Activated naive CD8-positive, alpha-beta T cell (primary cell): ENCODE results near the gene MARK3.

ENCODE experiments used
- H3K27ac Mint-ChIP-seq: one replicate; pipeline ENCODE4 v1.8.0; 2021; ENCODE audit warnings: mixed read lengths
- H3K27me3 Mint-ChIP-seq: one replicate; pipeline ENCODE4 v1.8.0; 2021; ENCODE audit warnings: mixed read lengths
- H3K36me3 Mint-ChIP-seq: one replicate; pipeline ENCODE4 v1.8.0; 2021; ENCODE audit warnings: mixed read lengths
- H3K4me1 Mint-ChIP-seq: one replicate; pipeline ENCODE4 v1.8.0; 2021; ENCODE audit warnings: low read depth, mixed read lengths
- H3K4me3 Mint-ChIP-seq: one replicate; pipeline ENCODE4 v1.8.0; 2021; ENCODE audit warnings: mild to moderate bottlenecking, mixed read lengths
- H3K9me3 Mint-ChIP-seq: one replicate; pipeline ENCODE4 v1.8.0; 2021; ENCODE audit warnings: low read depth, mixed read lengths

Gene MARK3

DNA sequence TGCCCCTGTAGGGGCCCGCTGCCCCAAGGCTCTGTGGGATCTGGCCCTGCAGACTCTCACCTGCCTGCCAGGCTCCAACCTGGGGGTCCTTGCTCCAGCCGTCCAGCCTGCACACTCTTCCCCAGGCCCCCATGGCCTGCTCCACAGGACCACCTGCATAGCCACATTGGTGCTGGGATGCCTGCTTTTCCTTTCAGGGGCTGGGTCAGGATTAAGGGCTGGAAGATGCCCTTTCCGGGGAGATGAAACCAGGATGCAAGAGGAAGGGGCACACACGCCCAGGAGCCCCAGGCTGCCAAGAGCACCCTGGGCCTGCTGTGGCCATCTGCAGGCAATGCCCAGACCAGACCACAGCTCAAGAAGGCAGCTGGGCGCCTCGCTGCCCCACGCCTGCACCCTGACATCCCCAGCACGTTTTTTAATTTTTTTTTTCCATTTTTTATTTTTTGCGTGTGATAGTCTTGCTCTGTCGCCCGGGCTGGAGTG is 162.3 kb downstream of the MARK3 start:
- Mint-ChIP-seq H3K4me1 (peaks cover 1% of the 10 kb centered on the region), H3K9me3 (no peaks in the 10 kb centered on the region), H3K4me3 (no peak overlapping the region), H3K27me3 (no peaks in the 10 kb centered on the region), H3K36me3 (no peaks in the 10 kb centered on the region), H3K27ac (no peak overlapping the region)

DNA sequence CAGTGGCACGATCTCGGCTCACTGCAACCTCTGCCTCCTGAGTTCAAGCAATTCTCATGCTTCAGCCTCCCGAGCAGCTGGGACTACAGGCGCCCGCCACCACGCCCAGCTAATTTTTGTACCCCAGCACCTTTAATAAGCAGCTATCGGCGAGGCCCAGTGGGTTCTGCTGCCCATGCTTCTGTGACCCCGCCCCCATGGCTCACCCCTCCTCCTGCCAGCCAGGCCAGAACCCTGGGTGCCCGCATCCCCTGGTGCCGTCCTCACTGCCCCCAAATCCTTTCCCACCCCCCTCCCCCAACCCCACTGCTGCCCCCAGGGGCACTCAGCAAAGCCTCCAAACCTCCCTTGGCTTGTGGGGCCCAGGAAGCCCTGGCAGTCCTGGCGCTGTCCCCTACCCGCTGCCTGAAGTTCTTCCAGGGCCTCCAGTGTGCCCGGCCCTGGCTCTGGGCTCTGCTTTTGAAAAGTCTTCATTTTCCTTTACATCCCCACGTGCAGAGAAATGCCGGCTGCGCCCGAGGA is 162.8 kb downstream of the MARK3 start:
- H3K27me3 Mint-ChIP-seq: no peaks in the 10 kb centered on the region
- H3K36me3 Mint-ChIP-seq: no peaks in the 10 kb centered on the region
- peaks cover 1% of the 10 kb centered on the region for H3K4me1 Mint-ChIP-seq
- no peaks in the 10 kb centered on the region for H3K9me3 Mint-ChIP-seq
- no peak overlapping the region for H3K27ac Mint-ChIP-seq
- no peak overlapping the region for H3K4me3 Mint-ChIP-seq

GRCh38 chr14:103548463-103549351 is 163.5 kb downstream of the MARK3 start:
- no peaks in the 10 kb centered on the region for H3K27me3 Mint-ChIP-seq
- H3K4me1 Mint-ChIP-seq: peaks cover 1% of the 10 kb centered on the region
- no peaks in the 10 kb centered on the region for H3K9me3 Mint-ChIP-seq
- H3K27ac Mint-ChIP-seq: no peak overlapping the region
- H3K4me3 Mint-ChIP-seq: no peak overlapping the region
- H3K36me3 Mint-ChIP-seq: no peaks in the 10 kb centered on the region

DNA sequence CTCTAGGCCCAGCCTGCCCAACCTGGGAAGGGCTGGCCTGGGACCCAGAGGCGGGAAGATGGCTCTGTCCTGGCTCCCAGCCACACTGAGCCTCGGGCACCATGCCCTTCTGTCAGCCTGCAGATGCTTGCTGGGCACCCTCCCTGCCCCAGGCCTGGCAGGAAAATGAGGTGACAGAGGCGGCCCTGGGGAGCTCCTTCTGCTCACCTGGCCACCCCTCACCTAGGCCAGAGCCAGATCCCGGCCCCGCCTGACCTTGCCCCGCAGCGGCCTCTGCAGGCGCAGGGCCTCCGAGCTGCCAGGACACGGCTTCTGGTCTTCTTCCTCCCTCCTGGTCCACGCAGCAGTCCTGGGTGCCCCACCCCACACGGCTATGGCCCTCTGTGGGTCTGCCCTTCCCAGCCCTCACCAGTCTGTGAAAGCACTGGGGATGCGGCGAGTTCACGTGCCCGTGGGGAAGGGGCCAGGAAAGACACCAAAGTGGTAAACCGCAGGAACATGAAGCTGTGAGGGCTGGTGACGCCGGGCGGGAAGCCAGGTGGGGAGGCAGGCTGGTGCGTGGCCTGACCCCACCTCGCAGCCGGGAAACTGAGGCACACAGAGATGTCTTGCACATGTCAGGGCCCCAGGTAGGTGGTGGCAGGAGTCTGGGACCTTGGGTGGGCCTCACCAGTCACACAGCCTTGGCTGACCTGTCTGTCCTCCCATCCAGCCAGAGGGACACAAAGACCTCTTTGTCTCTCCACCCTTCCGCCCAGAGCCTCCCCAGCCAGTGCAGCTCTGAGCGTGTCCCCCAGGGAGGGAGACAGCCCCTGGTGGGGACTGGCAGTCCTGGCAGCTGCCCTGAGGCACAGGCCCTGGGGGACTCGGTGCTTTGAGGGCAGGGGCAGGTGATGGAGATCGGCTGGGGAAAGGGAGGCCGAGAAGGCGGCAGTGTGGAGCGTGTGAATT is 164.4 kb downstream of the MARK3 start:
- no peaks in the 10 kb centered on the region for H3K27me3 Mint-ChIP-seq
- H3K27ac Mint-ChIP-seq: no peak overlapping the region
- H3K4me3 Mint-ChIP-seq: no peak overlapping the region
- peaks cover 1% of the 10 kb centered on the region for H3K4me1 Mint-ChIP-seq
- H3K9me3 Mint-ChIP-seq: no peaks in the 10 kb centered on the region
- H3K36me3 Mint-ChIP-seq: no peaks in the 10 kb centered on the region

DNA sequence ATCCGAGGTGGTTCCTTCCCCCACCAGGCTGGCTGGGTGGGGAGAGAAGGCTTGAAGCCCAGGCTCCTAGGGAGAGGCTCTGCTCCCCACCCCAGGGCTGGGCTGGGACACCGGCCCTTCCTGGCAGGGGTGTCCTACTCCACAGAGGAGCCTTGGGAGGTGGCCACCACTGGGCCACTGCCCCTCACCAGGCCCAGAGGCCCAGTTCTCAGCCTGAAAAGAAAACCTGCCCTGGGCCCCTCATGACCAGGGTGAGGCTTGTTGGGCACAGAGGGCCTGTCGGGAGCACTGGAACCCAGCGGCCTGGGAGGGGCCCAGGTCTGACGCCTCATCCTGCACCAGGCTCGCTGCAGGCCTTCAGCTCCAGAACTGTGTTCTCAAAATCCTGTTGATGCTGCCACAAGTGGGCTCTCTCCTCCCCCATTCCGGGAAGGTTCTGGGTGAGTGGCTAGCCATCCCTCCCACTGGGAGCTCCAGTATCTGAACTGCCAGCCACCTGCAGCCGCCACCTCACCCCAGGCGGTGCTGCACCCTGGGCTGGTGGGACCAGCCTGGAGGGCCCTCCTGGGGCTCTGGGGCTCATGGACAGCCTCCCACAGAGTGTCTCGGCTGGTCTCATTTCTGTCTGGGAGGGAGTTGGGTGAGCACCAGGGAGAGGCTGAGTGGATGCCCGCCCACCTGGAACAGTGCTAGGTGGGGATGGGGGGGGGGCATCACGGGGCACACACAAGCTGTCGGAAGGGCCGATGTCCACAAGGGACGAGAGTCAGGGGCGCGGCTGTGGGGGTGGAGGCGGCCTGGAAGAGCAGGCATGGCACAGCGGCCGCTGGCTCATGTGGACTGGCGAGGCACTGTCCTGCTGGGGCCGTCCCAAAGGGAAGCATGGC is 165.5 kb downstream of the MARK3 start:
- H3K9me3 Mint-ChIP-seq: no peaks in the 10 kb centered on the region
- H3K36me3 Mint-ChIP-seq: no peaks in the 10 kb centered on the region
- H3K27me3 Mint-ChIP-seq: no peaks in the 10 kb centered on the region
- no peak overlapping the region for H3K4me3 Mint-ChIP-seq
- no peak overlapping the region for H3K27ac Mint-ChIP-seq
- H3K4me1 Mint-ChIP-seq: peaks cover 5% of the 10 kb centered on the region

- H3K4me3 Mint-ChIP-seq: no peak overlapping the region
- H3K27me3 Mint-ChIP-seq: no peaks in the 10 kb centered on the region
- peaks cover 6% of the 10 kb centered on the region for H3K4me1 Mint-ChIP-seq
- H3K36me3 Mint-ChIP-seq: no peaks in the 10 kb centered on the region
- no peaks in the 10 kb centered on the region for H3K9me3 Mint-ChIP-seq
- no peak overlapping the region for H3K27ac Mint-ChIP-seq
Observed at GRCh38 chr14:103551338-103551762, 166.1 kb downstream of the MARK3 start.

- Mint-ChIP-seq H3K9me3 (no peaks in the 10 kb centered on the region), H3K4me3 (no peak overlapping the region), H3K36me3 (no peaks in the 10 kb centered on the region), H3K27me3 (no peaks in the 10 kb centered on the region), H3K4me1 (peaks cover 13% of the 10 kb centered on the region), H3K27ac (no peak overlapping the region)
Observed at GRCh38 chr14:103552011-103552845, 167.0 kb downstream of the MARK3 start.

GRCh38 chr14:103552846-103553210 is 167.6 kb downstream of the MARK3 start:
- Mint-ChIP-seq H3K36me3 (no peaks in the 10 kb centered on the region), H3K27me3 (no peaks in the 10 kb centered on the region), H3K9me3 (no peaks in the 10 kb centered on the region), H3K4me3 (no peak overlapping the region), H3K4me1 (peaks cover 17% of the 10 kb centered on the region), H3K27ac (no peak overlapping the region)
